GM18517 (cell line): ENCODE data around the gene ZNF133.
A peak's percentile ranks its signal among the peaks of the same experiment; 100 is the strongest.
"Not testable (repeated sequence)": the region's sequence is repeated elsewhere in the genome, so short reads cannot be mapped to it uniquely, and the experiment has no call there.

ENCODE experiments used
- ATAC-seq: cut with Tn5 transposase; IDR thresholded peaks from one replicate; pipeline ENCODE4 v1.9.1; 2021; ENCODE audit warnings: mild to moderate bottlenecking, moderate library complexity; ENCODE audit not compliant: unreplicated experiment

ZNF133 gene

DNA sequence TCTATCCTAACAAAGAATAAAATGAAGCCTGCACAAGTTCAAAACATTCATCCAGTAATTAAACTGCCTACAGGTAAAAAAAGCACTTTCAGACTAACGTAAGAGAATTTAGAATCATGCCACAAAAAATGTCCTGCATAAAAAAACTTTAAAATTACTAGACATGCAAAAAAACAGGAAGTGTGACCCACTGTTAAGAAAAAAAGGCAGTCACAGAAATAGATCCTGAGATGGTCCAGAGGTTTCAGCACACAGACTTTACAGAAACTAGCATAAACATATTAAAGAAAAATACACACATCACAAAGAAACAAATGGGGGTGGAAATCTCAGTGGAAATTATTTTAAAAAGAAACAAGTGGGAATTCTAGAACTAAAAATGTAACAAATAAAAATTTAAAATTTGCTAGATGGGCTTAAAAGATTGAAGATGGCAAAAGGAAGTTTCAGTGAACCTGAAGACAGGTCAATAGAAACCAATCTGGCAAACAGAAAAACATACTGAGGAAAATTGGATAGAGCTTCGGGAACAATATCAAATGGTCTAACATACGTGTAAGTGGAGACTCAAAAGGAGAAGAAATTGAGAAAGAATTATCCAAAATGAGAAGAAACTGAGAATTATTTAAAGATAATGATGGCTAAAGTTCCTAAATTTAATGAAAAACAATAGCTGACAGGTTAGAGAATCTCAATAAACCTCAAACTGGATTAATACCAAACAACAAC lies 3.4 kb upstream of the ZNF133 start:
- no peak for ATAC-seq

DNA sequence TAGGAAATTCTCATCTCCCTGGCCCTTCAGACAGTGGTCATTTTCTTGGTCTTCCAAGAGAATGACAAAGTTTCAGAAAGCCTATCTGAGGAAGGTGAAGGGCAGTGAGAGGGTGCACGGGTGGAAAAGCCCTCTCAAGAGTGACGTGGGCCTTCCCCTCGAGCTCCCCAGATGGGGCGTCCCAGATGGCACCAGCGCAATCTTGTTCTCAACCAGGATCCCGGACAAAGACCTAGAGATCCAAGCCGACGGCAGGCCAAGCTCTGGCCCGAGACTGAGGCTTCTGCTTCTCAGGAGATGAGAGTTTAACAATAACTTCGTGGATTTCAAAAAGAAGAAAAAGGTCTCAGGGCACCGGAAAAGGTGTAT lies 797 bp upstream of the ZNF133 start:
- ATAC-seq: peak; percentile 4

DNA sequence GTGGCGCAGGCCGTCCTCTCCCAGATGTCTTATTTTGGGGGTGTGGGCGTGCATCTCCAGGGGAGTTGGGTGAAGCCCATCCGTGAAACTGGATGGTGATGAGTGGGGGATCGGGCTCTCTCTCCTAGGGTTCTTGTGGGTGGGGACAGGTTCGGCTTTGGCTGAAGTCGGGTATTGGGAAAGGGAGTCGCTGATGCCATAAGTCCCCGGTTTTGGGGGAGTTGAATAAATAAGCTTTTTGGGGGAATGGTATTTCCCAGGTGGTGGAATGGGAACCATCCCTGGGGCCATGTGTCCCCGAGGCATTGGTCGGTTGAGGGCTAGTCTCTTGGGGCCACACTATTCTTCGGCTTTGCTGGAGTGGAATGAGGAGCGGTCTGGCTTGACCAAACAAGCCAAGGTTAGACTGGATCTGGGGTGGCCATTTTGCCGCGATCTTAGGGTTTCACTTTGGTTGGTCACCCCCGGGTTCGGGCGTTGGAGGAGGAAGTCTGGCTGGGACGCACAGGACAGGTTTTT lies 481 bp downstream of the ZNF133 start:
- no peak for ATAC-seq

DNA sequence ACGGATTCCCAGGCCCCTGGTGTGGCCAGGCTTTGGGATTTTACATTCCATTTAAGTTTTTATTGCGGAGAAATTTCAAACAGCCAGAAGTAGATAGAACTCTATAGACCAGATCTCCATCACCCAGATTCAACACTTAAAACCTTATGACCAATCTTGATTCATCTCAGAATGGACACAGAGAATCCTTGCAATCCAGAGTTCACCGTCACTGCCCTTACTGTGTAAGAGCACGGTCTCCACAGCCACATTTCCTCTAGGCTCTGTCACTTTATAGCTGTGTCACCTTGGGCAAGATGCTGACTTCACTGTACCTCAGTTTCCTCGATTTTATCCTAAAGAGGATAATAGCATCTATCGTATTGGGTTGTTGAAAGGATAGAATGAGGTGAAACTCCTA lies 979 bp downstream of the ZNF133 start:
- no peak for ATAC-seq

DNA sequence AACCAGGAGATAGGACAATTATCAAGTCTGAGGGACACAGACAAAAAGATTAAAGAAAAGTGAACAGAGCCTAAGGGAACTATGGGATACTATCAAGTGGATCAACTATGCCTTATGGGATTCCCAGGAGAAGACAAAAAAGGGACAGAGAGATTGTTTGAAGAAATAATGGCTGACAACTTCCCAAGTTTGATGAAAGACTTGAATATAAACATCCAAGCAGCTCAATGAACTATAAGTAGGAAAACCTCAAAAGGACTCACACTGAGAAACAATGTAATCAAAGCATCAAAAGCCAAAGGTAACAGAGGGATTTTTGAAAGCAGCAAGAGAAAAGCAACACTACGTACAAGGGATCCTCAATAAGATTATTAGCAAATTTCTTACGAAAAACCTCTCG lies 11.0 kb downstream of the ZNF133 start:
- no peak for ATAC-seq

DNA sequence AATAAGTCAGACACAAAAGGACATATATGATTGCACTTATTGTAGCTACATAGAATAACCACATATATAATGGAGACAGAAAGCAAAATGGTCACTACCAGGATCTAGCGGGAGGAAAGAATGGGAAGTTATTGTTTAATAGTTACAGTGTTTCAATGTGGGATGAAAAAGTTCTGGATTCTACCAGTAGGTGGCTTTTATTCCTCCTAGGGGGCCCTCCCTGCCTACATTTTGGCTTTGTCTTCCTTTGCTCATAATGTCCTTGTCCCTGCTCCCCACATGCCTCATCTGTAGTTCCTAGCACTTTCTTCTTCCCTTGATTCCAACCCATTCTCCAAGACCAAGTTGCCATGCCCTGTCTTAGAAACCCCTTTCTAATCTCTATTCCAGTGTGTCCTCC lies 16.3 kb downstream of the ZNF133 start:
- no peak for ATAC-seq

DNA sequence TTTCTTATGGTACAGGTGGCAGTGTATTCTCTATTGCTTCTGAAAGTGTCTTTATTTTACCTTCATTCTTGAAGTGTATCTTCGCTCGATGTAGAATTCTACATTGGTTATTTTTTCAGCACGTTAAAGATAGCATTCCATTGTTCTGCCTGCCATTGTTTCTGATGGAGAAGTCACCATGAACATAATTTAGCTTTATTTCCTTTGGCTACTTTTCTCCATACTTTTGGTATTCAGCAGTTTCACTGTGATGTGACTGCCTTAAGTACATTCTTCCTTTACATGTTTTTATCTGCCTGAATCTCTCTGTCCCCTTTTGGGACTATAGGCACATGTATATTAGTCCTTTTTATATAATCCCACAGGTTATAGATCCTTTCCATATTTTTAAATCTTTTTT lies 19.0 kb downstream of the ZNF133 start:
- no peak for ATAC-seq

DNA sequence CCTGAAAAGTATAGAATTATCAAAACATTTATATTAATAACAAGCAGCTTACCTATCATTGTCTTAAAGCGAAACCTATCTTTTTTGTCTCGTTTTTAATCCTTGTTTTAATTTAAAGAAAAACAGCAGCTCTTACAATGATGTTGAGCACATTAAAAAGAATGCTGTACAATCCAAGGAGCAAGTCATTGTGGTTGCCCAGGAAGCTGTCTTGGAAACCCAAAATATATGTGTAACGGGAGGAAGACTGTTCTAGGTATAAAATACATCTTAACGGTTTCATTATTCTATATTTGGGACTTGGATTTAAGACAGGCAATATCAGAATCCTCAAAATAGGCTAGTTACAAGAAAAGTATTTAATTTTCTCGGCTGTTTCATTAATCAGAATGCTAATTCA lies 21.7 kb downstream of the ZNF133 start:
- no peak for ATAC-seq

DNA sequence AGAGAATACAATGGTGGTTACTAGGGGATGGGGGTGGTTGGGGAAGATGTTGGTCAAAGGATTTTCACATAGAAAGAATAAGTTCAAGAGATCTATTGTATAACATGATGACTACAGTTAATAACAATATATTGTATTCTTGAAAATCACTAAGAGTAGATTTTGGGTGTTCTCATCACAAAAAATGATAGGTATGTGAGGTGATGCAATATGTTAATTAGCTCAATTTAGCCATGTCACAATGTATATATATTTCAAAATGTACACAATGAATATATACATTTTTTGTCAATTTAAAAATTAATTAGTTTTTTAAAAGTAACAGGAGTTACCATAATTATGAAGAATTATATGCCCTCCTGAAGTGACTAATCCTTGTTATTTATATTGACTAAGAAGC lies 22.3 kb downstream of the ZNF133 start:
- ATAC-seq: no peak

DNA sequence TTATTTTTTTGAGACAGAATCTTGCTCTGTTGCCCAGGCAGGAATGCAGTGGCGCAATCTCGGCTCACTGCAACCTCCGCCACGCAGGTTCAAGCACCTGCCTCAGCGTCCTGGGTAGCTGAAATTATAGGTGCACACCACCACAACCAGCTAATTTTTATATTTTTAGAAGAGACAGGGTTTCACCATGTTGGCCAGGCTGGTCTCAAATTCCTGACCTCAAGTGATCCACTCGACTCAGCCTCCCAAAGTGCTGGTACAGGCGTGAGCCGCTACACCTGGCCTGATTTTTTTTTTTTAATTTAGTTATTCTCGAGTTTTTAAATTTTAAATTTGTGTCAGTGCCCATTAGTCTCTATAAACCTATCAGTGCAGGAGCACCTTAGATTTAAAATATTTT lies 24.4 kb downstream of the ZNF133 start:
- no peak for ATAC-seq

DNA sequence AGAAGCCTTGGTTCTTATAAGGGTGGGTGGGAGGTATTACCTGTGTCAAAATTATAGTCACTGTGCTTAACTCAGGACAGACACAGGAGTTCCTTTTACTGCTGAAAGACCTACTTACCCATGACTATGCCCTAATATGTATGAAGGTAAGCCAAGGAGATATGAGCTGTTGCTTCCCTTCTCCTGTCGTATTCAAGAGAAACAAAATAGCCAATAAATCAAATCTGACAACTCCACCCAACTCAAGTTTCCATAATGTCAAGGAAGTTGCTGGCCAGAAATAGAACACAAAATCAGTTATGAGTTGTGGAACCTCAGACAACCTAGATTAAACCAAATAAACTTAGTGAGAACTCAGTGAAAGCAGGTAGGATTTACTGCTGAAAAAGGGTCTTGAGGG lies 25.1 kb downstream of the ZNF133 start:
- no peak for ATAC-seq

DNA sequence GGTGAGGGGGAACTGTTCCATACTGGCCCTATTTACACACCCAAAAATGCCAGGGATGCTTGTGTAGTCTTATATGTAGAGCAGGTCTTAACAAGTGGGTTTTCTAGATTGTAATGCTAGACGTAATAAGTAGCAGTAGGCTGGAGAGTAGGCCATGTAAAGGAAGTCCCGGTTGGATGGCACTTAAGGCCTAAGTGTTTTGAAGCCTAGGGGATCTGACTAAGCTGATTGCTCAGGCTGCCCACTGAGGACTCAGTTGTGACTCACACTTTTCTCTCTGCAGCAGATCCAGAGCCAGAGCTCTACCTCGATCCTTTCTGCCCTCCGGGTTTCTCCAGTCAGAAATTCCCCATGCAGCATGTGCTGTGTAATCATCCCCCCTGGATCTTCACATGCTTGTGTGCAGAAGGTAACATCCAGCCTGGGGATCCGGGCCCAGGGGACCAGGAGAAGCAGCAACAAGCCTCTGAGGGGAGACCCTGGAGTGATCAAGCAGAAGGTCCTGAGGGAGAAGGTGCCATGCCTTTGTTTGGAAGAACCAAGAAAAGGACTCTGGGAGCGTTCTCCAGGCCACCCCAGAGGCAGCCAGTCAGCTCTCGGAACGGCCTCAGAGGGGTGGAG lies 26.6 kb downstream of the ZNF133 start:
- no peak for ATAC-seq

DNA sequence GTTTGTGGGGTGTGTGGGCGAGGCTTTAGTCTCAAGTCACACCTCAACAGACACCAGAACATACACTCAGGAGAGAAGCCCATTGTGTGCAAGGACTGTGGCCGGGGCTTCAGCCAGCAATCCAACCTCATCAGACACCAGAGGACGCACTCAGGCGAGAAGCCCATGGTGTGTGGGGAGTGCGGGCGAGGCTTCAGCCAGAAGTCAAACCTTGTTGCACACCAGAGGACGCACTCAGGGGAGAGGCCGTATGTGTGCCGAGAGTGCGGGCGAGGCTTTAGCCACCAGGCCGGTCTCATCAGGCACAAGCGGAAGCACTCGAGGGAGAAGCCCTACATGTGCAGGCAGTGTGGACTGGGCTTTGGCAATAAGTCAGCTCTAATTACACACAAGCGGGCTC lies 27.8 kb downstream of the ZNF133 start:
- no peak for ATAC-seq

DNA sequence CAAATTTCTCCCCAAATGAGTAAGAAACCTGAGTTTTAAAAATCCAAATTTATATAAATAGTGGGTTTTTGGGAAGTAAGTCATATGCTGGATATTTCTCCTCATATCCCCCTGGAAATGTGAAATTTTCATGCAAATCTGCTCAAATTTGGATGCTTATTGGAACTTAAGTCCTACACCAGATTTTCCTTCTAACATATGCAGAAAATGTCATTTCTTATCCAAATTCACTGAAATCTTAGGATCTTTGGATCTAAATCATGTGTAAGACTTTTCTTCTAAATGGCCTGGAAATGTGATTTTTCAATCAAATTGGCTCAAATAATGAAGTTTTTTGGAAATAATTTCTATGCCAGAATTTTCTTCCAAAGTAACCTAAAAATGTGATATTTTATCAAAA lies 33.0 kb downstream of the ZNF133 start:
- no peak for ATAC-seq

DNA sequence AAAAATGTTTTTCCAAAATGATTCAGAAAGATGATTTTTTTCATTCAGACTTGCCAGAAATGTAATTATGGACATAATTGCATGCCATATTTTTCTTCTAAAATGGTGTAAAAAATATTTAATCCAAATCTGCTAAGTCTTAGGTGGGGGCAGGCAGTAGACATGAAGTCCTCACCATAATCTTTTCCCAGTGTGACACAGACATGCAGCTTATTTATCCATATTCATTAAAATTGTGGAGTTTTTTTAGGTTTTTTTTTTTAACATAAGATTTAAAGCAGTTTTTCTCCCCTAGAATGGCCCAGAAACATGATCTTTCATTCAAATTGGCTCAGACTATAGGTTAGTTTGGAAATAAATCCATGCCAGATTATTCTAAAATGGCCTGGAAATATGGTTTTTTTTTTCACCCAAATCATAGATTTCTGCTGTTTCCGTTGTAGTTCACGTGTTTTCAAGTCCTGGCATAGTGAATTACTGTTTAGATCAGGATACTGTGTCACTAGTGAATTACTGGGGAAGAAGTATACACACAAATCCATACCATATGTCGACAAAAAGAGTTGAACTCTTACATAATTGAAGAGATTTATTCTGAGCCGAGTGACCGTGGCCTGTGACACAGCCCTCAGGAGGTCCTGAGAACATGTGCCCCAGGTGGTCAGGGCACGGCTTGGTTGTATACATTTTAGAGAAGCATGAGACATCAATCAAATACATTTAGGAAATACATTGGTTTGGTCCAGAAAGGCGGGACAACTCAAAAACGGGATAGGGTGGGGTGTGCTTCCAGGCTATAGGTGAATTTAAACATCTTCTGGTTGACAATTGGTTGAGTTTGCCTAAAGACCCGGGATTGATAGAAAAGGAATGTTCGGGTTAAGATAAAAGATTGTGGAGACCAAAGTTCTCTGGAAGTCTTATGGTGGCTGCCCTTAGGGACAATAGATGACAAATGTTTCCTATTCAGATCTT lies 33.9 kb downstream of the ZNF133 start:
- ATAC-seq: no peak

DNA sequence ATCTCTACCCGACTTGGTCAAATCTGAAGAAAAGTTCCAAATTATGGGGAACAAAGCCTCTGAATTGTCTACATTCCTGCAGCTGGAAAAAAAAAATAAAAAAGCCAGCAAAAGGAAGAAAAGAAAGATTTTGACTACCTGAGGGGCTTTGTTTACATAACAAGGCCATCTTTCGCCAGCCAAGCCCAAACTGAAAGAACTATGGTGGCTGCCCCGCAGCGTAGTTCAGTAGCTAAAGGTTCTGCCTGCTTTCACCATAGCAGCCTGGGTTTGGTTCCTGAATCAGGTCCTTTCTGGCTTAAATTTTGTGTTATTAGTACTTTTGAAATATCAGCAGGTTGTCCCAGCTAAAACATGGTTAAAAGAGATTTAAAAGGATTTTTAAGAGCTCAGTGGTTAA lies 35.4 kb downstream of the ZNF133 start:
- no peak for ATAC-seq

DNA sequence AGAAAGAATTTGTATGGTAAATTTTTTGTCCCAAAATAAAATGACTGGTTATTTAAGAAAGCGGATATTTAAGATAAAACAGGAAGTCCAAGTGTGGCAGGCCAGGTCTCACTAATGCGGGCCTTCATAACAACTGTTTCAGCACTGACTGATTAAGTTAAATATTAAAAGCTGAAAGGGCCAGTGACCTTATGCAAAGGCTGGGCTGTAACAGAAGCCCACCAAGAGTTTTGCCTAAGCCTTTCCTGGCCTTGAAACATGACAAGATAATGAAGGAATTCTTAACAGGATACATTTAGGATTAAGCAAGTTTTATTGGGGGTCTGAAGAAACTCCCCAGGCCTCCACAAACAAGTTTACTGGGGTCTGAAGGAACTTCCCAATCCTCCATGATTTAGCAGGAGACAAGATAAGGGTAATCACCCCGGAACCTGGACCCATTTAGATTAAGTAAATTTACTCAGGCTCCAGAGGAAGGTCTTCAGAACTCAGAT lies 36.3 kb downstream of the ZNF133 start:
- ATAC-seq: no peak

DNA sequence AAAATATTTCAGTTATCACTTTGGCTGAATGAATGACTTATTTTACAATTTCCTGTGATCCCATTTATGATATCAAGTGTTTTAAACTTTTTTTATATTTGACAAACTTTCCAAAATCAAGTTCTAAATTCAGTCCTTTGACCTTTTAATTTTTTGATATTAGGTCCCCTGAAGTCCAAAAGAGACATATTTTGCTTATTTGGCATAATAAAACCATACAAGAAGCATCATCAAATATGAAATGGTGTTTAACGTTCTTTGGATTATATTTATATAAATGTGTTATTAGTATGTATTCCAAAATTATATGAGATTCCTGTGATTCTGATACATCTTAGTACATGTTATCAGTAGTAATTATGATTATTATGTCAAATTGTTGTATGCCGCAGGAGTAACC lies 38.7 kb downstream of the ZNF133 start:
- ATAC-seq: no peak

DNA sequence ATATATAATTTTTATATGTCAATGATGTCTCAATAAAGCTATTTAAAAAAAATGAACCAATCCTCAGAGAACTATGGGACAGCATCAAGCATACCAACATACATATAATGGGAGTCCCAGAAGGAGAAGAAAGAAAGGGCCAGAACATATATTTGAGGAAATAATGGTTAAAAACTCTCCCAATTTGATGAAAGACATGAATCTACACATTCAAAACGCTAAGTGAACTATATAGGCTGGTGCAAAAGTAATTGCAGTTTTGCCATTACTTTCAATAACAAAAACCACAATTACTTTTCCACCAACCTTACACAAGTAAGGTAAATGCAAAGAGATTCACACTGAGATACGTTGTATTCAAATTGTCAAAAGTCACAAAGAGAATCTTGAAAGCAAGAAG lies 43.4 kb downstream of the ZNF133 start:
- ATAC-seq: no peak

DNA sequence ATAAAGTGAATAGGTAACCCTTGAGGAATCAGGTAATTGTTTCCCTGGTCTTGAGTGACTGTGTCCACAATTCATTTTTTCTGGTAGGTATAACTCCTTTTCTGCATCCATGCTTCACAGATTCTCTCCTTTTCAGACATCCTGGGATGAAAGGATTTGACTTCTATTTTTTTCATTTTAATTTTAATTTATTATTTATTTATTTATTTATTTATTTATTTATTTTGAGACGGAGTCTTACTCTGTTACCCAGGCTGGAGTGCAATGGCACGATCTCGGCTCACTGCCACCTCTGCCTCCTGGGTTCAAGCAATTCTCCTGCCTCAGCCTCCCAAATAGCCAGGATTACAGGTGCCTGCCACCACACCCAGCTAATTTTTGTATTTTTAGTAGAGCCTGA lies 61.4 kb downstream of the ZNF133 start:
- ATAC-seq: not testable (repeated sequence)

DNA sequence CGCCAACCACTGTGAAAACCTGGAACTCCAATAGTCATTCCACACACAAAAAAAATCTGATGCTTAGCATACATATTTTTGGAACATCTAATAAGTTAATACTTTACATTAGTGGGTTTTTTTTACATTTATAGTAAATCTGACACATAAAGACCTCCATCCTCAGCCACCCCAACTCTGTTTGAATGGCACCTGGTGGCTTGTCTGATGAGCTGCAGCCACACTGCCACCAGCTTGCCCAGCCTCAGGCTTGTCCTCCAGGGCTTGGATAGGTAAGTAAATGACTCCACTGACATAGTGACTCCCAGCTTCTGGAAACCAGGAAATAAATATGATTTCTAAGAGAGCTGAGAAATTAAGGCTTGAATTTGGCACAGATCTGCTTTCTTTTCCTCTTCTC lies 71.5 kb downstream of the ZNF133 start:
- ATAC-seq: no peak
